Muscle of back (tissue), 10 donors: ENCODE results near the gene GALNT10. TPM values are rescaled to one million over a fixed set of nuclear protein-coding genes. Genes with fewer than 3 reads are reported as not detected.

Experiments
- polyA plus RNA-seq, 10 donors: library from polyadenylated mRNA; unstranded; fragments of 120-200 nt; gene quantifications; one replicate each; pipeline ENCODE4 v1.2.1, GENCODE V29; 2013; ENCODE audit not compliant: insufficient read length in 10 of 10

GALNT10 gene
- polyA plus RNA-seq, 10 donors: 19.7 to 27.9 (median 23.3) TPM

Other genes starting within 250 kb of the GALNT10 start
- gene FAM114A2, start 151.8 kb upstream of the GALNT10 start, polyA plus RNA-seq: 10 to 100 TPM; 15.2 to 24.0 (median 19.6) TPM
- 10 to 100 TPM; 21.5 to 32.7 (median 27.7) TPM for gene MFAP3, start 151.8 kb upstream of the GALNT10 start, polyA plus RNA-seq